HG03025 (cell line): Measurements from ENCODE around the gene CFAP47.
"Not testable (repeated sequence)": the region's sequence is repeated elsewhere in the genome, so short reads cannot be mapped to it uniquely, and the experiment has no call there.

Source experiments
- ATAC-seq: cut with Tn5 transposase; IDR thresholded peaks from one replicate; pipeline ENCODE4 v1.9.1; 2021; ENCODE audit warnings: mild to moderate bottlenecking, moderate library complexity; ENCODE audit not compliant: unreplicated experiment, low FRiP score

CFAP47 gene, protein sequence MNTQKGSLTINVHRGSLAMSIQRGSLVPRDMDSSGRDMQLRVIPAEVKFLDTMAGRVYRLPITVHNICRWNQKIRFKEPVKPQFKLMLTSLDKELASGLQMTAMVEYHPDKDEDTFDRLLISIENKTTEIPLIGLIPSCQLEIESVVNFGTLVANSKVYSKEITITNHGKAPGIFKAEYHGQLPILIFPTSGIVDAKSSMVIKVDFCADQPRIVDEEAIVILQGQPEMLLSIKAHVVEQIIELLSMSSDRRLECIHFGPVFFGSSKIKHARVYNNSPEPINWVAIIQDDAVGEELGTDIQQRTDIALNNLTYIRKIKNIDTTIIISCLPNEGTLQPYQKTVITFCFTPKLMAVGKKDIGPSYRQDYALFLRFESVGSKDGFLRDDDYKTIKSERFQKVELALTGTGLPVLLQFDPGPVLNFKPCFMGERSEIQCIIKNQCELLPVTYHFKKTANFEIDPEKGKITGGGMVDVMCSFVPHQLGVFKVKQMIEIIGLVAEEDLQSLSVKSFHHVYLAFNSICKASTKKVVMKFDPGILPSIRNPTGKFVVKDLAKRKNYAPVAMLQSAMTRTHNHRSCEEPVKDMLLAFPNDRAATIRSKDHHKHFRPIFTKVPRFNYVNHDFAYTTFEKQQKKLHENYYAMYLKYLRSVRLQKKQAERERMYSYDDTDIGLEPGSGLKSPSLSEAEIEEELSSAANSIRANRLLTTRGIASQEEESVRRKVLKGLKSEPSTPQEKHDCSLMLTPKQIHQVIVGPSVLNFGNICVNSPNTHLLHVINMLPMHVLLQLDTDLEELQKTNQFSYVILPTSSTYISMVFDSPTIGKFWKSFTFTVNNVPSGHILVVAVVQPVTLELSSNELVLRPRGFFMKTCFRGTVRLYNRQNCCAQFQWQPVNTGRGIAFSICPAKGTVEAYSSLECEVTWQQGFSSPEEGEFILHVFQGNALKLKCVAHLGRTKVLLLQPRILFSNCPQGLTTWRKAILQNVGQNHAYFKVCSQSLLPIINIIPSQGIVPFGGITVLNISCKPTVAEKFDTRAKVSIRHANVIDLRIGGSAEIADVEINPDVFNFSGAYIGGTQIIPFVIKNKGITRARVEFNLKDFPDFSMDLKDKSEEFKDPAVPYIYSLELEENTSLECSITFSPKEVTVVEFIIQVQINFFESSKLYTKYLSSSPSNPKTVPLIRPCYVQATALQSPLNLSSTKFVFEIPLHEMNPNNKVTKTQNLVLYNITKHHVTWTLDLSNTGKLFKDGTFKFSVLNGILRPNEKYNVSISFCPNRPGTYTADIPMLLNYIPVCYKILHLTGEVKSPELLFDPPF (N-terminal part only)

GRCh38 chrX:35919536-35920309 lies at the start of gene CFAP47:
CFAP47 (plus strand) TSS chrX:35919734; CDS start chrX:35919800, 66 bp downstream.
- ATAC-seq: no peak

GRCh38 chrX:35880601-35881000 lies 38.9 kb upstream of the CFAP47 start:
- ATAC-seq: no peak

- no peak for ATAC-seq
Measured at GRCh38 chrX:35886135-35886534, 33.4 kb upstream of the CFAP47 start.

GRCh38 chrX:35890699-35891098 lies 28.8 kb upstream of the CFAP47 start:
- no peak for ATAC-seq

DNA sequence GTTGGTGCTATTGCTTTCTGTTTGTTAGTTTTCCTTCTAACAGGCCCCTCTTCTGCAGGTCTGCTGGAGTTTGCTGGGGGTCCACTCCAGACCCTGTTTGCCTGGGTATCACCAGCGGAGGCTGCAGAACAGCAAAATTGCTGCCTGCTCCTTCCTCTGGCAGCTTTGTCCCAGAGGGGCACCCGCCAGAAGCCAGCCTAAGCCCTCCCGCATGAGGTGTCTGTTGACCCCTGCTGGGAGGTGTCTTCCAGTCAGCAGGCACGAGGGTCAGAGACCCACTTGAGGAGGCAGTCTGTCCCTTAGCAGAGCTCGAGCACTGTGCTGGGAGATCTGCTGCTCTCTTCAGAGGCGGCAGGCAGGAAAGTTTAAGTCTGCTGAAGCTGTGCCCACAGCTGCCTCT lies 67.3 kb downstream of the CFAP47 start:
- not testable (repeated sequence) for ATAC-seq

GRCh38 chrX:36007207-36007606 lies 87.7 kb downstream of the CFAP47 start:
- no peak for ATAC-seq

- ATAC-seq: no peak
Measured at GRCh38 chrX:36019125-36019524, 99.6 kb downstream of the CFAP47 start.

DNA sequence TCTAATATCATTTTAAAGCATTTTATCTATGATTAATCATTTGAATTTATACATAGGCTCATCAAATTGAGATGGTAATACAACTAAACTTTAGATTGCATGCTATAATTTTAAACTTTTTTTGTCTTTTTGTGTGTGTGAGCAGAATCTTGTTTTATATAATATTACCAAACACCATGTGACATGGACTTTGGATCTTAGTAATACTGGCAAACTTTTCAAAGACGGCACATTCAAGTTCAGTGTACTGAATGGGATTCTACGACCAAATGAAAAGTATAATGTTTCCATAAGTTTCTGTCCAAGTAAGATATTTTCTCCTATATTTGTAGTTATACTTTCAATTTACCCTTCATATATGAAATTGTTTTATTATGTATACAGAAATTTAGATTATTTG lies 116.0 kb downstream of the CFAP47 start:
- ATAC-seq: no peak

GRCh38 chrX:36062778-36063177 lies 143.2 kb downstream of the CFAP47 start:
- ATAC-seq: no peak

- no peak for ATAC-seq
Measured at GRCh38 chrX:36071061-36071460, 151.5 kb downstream of the CFAP47 start.

GRCh38 chrX:36075009-36075408 lies 155.5 kb downstream of the CFAP47 start:
- not testable (repeated sequence) for ATAC-seq

GRCh38 chrX:36083256-36083655 lies 163.7 kb downstream of the CFAP47 start:
- no peak for ATAC-seq

GRCh38 chrX:36087366-36087765 lies 167.8 kb downstream of the CFAP47 start:
- no peak for ATAC-seq

DNA sequence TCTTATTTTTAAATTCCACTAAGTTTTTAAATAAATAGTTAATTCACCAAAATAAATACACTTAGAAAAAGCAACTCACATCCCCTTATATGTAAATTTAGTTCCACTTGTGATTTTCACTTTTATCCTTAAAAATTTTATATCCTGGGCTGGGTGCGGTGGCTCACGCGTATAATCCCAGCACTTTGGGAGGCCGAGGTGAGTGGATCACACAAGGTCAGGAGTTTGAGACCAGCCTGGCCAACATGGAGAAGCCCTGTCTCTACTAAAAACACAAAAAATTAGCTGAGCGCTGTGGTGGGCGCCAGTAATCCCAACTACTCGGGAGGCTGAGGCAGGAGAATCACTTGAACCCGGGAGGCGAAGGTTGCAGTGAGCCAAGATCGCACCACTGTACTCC lies 169.4 kb downstream of the CFAP47 start:
- not testable (repeated sequence) for ATAC-seq

GRCh38 chrX:36102425-36102824 lies 182.9 kb downstream of the CFAP47 start:
- no peak for ATAC-seq

- ATAC-seq: no peak
Measured at GRCh38 chrX:36116222-36116621, 196.7 kb downstream of the CFAP47 start.

DNA sequence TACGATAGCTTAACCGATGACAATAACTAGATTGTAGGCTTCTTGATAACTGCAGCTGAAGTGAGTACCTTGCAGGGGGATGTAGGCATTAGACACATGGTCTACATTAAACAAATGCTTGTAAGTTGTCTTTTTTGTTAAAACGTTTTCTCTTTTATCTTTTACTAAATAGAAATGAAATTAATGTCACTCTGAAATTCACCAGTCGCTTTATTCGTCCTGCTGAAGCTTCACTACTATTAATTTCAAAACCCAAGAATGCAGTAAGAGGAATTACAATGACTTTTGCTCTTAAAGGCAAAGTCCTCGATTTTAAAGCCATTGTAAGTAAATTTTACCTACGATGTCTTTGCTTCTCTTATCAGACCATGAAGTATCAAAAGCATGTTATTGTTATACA lies 239.7 kb downstream of the CFAP47 start:
- no peak for ATAC-seq

DNA sequence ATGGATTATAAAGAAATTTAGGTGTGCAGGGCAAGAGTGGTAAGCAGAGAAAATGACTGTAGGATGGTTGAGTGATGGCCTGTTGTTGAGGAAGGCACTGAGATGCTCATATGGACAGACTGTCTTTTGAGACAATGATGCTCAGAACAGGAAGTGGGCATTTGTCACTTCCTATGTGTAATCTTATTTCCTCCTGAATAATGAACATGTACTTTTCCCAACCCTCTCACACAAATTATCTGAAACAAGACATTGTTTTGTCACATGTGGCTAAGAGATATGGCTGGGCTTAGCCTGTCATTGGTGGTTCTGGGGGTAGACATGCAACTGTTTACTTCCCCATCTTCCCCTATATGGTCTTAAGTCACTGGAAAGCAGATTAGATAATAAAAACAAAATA lies 240.5 kb downstream of the CFAP47 start:
- no peak for ATAC-seq

- ATAC-seq: no peak
Measured at GRCh38 chrX:36198575-36198974, 279.0 kb downstream of the CFAP47 start.

DNA sequence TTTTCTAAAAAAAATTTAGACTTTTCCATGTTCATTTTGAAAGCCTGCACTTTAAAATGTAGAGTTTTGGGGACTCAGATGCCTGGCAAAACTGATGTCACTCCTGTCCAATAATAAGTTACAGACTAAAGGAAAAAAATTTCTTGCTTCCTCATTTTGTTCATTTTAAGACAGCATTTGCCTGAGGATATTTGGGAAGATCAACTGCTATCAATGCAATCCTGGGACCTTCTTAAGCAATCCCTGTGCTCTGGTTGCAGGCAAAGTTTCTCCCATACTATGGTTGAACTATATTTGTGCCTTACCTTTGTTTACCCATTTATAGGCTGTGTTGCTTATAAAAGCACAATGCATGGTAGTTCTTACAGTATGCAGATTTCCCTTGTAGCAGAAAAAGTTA lies 280.4 kb downstream of the CFAP47 start:
- no peak for ATAC-seq
